GM18520 (cell line): ENCODE measurements around the gene SLC35A4.
"Not testable (repeated sequence)": the region's sequence is repeated elsewhere in the genome, so short reads cannot be mapped to it uniquely, and the experiment has no call there.

ENCODE experiments used
- ATAC-seq: cut with Tn5 transposase; IDR thresholded peaks from one replicate; pipeline ENCODE4 v1.9.1; 2021; ENCODE audit not compliant: unreplicated experiment

The SLC35A4 gene

GRCh38 chr5:140588311-140589070, 23.9 kb downstream of the SLC35A4 start:
- ATAC-seq, result no peak

DNA sequence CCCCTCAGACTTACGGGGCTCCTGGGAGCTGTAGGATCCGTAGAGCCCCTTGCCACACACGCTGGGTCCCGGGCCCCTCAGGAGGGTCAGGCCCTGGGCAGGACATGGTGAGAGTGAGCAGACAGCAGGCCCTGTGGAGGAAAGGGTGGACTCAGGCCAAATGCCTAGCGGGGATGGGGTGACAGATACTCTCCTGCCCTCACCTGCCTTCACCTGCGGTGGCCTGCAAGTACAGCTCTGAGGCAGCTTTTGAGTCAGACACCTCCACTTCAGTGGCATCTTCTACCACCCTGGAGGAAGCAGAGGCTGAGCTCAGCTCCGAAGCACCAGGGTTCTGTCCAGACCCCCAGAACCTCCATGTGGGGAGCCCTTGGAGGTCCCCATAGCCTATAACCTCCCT, 26.2 kb downstream of the SLC35A4 start:
- no peak for ATAC-seq

DNA sequence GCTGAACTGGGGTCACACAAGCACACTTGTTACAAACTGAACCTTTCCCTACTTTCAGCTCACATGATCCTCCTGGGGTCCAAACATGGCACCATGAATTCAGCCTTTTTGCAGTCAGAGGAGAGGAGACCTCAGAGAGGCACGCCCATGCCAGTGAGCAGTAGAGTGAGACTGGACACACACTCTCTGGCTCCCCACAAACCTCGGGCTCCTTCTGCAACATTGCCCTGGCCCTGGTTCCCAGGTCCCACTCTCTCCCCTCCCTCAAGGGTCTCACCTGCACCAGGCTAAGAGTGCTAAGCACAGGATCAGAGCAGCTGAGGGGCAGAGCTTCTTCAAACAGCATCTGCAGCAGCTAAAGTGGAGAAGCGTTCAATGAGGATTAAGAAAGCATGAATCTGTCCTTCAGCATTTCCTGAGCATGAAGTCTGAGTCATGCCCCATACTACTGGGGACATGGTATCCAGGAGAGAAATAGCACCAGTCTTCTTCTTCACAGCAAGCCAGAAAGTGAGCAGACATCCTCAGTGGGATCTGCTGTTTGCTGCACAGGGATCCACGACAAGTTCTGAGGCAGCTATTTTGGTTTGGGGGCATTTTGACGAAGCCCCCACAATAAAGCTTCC, 27.2 kb downstream of the SLC35A4 start:
- no peak for ATAC-seq

DNA sequence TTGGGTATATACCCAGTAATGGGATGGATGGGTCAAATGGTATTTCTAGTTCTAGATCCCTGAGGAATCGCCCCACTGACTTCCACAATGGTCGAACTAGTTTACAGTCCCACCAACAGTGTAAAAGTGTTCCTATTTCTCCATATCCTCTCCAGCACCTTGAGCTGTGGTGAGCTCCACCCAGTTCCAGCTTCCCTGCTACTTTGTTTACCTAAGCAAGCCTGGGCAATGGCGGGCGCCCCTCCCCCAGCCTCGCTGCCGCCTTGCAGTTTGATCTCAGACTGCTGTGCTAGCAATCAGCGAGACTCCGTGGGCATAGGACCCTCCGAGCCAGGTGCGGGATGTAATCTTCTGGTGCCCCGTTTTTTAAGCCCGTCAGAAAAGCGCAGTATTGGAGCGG, 28.4 kb downstream of the SLC35A4 start:
- ATAC-seq, result not testable (repeated sequence)

- no peak for ATAC-seq
Measured at GRCh38 chr5:140594169-140594568, 29.5 kb downstream of the SLC35A4 start.

GRCh38 chr5:140595538-140596300, 31.1 kb downstream of the SLC35A4 start:
- ATAC-seq, result no peak

GRCh38 chr5:140596321-140596741, 31.7 kb downstream of the SLC35A4 start:
- no peak for ATAC-seq

DNA sequence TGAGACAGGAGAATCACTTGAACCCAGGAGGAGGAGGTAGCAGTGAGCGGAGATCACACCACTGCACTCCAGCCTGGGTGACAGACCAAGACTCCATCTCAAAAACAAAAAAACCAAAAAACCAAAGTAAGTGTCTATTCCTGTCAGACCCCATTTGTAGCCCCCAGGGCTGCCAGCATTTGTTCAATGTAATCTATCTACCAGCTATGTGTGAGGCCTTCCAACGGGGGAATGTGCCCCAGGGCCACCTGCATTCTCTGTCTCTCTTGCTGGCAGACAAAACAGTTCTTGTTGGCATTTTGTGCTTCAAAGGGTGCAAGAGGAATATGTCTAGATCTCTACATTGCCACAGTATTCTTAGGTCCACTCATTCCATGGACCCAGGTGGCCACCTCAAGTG, 34.2 kb downstream of the SLC35A4 start:
- no peak for ATAC-seq

GRCh38 chr5:140600096-140600495, 35.5 kb downstream of the SLC35A4 start:
- ATAC-seq, result no peak

- ATAC-seq, result no peak
Measured at GRCh38 chr5:140602147-140602546, 37.5 kb downstream of the SLC35A4 start.

GRCh38 chr5:140603446-140603698, 38.7 kb downstream of the SLC35A4 start:
- not testable (repeated sequence) for ATAC-seq

DNA sequence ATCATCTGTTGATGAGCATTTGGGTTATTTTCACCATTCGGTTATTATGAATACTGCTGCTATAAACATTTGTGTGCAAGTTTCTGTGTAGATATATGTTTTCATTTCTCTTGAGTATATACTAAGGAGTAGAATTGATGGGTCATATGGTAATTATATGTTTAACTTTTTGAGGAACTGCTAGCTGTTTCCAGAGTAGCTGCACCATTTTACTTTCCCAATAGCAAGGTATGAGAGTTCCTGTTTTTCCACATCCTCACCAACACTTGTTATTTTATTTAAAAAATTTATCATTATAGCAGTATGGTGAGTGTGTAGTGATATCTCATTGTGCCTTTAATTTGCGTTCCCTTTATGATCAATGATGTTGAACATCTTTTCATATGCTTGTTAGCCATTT, 39.1 kb downstream of the SLC35A4 start:
- ATAC-seq, result no peak

GRCh38 chr5:140605879-140606278, 41.3 kb downstream of the SLC35A4 start:
- ATAC-seq, result no peak

DNA sequence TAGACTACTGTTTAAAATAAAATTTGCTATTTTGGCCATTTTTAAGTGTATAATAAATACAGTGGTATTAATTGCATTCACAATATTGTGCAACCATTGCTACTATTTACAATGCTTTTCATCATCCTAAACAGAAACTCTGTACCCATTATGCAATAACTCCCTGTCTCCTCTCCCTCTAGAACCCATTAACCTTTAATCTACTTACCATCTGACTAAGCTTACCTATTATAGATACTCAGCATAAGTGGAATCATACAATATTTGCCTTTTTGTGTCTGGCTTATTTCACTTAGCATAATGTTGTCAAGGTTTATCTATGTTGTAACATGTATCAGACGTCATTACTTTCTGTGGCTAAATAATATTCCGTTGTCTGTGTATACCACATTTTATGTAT, 42.4 kb downstream of the SLC35A4 start:
- ATAC-seq, result no peak

DNA sequence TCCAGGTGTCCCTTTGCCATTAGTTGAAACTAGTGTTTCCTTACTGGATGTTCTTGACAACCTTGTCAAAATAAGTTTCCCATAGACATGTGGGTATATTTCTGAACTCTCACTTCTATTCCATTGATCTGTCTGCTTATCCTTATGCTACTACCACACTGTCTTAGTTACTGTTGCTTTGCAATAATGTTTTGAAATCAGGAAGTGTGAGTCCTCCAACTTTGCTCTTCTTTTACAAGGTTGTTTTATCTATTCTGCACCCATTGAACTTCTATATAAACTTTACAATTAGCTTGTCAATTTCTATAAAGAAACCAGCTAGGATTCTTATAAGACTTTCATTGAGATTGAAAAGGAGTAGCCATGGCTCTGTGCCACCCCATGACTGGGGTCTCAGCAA, 44.1 kb downstream of the SLC35A4 start:
- no peak for ATAC-seq

DNA sequence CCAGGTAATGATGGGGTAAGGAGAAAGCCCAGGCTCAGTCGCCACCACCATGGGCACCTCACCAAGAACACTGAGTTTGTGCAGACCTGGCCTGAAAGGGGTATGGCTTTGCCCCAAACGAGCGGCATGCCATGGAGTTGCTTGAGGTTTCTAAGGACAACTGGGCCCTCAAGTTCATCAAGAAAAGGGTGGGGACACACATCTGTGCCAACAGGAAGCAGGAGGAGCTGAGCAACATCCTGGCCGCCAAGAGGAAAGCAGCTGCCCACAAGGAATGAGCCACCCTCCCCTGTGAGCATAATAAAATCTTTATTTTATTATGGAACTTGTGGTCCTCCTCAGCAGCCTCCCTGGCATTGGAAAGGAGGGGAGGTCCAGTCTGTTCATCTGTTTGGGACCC, 44.5 kb downstream of the SLC35A4 start:
- no peak for ATAC-seq

- ATAC-seq, result no peak
Measured at GRCh38 chr5:140611020-140611521, 46.4 kb downstream of the SLC35A4 start.
